Heart right ventricle (tissue), 16 donors: ENCODE measurements around the gene SYTL1. TPM values are rescaled to one million over a fixed set of nuclear protein-coding genes. Genes with fewer than 3 reads are reported as not detected.

ENCODE experiments used
- ATAC-seq, 8 donors: fragments of 200-7000 bp; cut with Tn5 transposase; one replicate each; pipeline ENCODE4 v1.9.1; 2020; ENCODE audit warnings: mild to moderate bottlenecking in 8 of 8, moderate library complexity in 8 of 8, moderate number of reproducible peaks in 1 of 8
- DNase-seq, 2 donors: peaks; one replicate each; pipeline ENCODE4 v3.0.0-alpha.2; 2020
- H3K27ac ChIP-seq, 10 donors: fragments of 200-600 bp; sonication (generic) in 2 of 10; one replicate each; pipeline versions ENCODE4 v1.5.0 to v1.8.0; 2020 to 2022; ENCODE audit warnings: mild to moderate bottlenecking in 3 of 10
- H3K27me3 ChIP-seq, 7 donors: fragments of 200-600 bp; one replicate each; pipeline ENCODE4 v1.8.0; 2021 to 2022; ENCODE audit warnings: mild to moderate bottlenecking in 2 of 7
- H3K36me3 ChIP-seq, 9 donors: fragments of 200-600 bp; sonication (generic) in 1 of 9; one replicate each; pipeline versions ENCODE4 v1.5.0 to v1.8.0; 2020 to 2022; ENCODE audit warnings: mild to moderate bottlenecking in 2 of 9
- H3K4me1 ChIP-seq, 9 donors: fragments of 200-600 bp; sonication (generic) in 1 of 9; one replicate each; pipeline versions ENCODE4 v1.5.0 to v1.8.0; 2020 to 2022; ENCODE audit warnings: mild to moderate bottlenecking in 4 of 9
- H3K4me3 ChIP-seq, 10 donors: fragments of 200-600 bp; sonication (generic) in 2 of 10; one replicate each; pipeline versions ENCODE4 v1.5.0 to v1.8.0; 2020 to 2022; ENCODE audit warnings: mild to moderate bottlenecking in 7 of 10, moderate library complexity in 2 of 10
- H3K9me3 ChIP-seq, 11 donors: fragments of 200-600 bp in 10 of 11; sonication (generic) in 2 of 11; one replicate each; pipeline versions ENCODE4 v1.5.0 to v1.8.0; 2013 to 2022; ENCODE audit warnings: mild to moderate bottlenecking in 2 of 11, control low read depth in 1 of 11, moderate library complexity in 1 of 11
- CTCF ChIP-seq, 9 donors: fragments of 200-600 bp; sonication (generic) in 2 of 9; IDR thresholded peaks; one replicate each; pipeline versions ENCODE4 v1.5.0 to v1.8.0; 2021 to 2022; ENCODE audit warnings: antibody characterized with exemption in 9 of 9, mild to moderate bottlenecking in 5 of 9, moderate library complexity in 1 of 9
- WGBS, 2 donors: extraction: QIAGEN DNeasy Blood & Tissue Kit; methylation state at CpG; one replicate each; pipeline ENCODE4 v1.1.7; 2013; ENCODE audit warnings: inconsistent platforms in 1 of 2; 5-methylcytosine and 5-hydroxymethylcytosine counted together
- intact Hi-C, 10 donors: fragments of 100-400 bp; cut with DNase I; formaldehyde crosslinking; loops; one replicate each; pipeline versions ENCODE4 v1.11.1 to v1.14.2; 2022
- polyA plus RNA-seq, 2 donors: library from polyadenylated mRNA; stranded (reverse); fragments of 200-250 nt; gene quantifications; one replicate each; pipeline ENCODE4 v1.2.3, GENCODE V29; 2013
- total RNA-seq, 10 donors: library from RNA; stranded (reverse); fragmentation: NEBNext Ultra II Directional in 3 of 10; extraction: Animal tissue kit (Norgen Biotek cat#: 25700) in 3 of 10; gene quantifications; one replicate each; pipeline versions ENCODE4 v1.2.1 to v1.2.4, GENCODE V29; 2021 to 2023
- donor health status: Arrhythmogenic right ventricular cardiomyopathy.
- donor health status: ischemic (EF 13 %, LVEDD 7.1; RV severe dilation, severe dysfunction).
- donor health status: healthy with polysubstance abuse.
- donor health status: DM: no; HTN: yes; CAD: no.
- donor health status: DM: no; HTN: no; CAD: no.
- donor health status: ischemic (EF 25% LVEDD 6.9; RV normal size, moderate dysfunction).
- donor health status: ischemic (EF 25% LVEDD 5.7; RV mildly dilated, moderate dysfunction).
- donor health status: healthy.
- donor health status: DM: yes; HTN: yes; CAD: no.
- donor health status: Ischemic cardiomyopathy.
- donor health status: ischemic (EF 35%, LVEDD 5.7; RV mildly dilated, moderate dysfunction).
- donor health status: nonischemic (EF 11% LVEDD 7.7; RV severe dilation, severe dysfunction).
- donor health status: DM: yes; HTN: yes; CAD: no.
- donor health status: PGD.
- donor health status: ischemic (EF 29% LVEDD 5.4; RV normal size, mild dysfunction).
- donor health status: nonischemic (EF 23%, LVEDD 6.1; RV moderate dilation, normal function).

The SYTL1 gene
- total and polyA plus RNA-seq, 12 donors, result 0.30 to 4.3 (median 0.68) TPM

DNA sequence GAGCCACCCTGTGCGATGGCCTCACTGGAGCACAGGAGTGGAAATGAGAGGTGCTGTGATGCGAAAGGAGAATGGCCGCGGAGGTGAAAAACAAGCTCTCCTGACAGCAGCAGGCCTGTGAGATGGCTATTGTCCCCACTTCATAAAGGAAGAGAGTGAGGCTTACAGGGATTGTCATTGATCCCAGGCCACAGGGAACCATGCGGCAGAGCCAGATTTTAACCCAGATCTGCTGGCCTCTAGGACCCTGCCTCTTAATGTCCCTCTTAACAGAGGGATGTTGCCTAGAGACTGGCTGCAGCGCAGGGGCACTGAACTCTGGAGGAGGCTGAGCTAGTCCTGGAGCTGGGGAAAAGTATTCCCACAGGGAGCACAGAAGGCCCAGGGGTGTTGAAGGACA, 3.1 kb upstream of the SYTL1 start:
- no peaks in the 10 kb centered on the region for H3K9me3 ChIP-seq
- no peaks in the 10 kb centered on the region for H3K27me3 ChIP-seq
- H3K36me3 ChIP-seq, result peaks cover 0 to 50% (median 30%) of the 10 kb centered on the region in 9 donors
- 91 to 95% methylated on average over 6 of the region's 6 CpGs for WGBS, 2 donors
- H3K4me1 ChIP-seq, result peaks cover 0 to 30% (median 0%) of the 10 kb centered on the region in 9 donors
- intact Hi-C loops, result no loop called here
- ATAC-seq (no peak), DNase-seq (no peak)
- no peak overlapping the region for H3K4me3 ChIP-seq
- TF ChIP-seq CTCF (IDR thresholded peaks at IDR 0.05), result no peak
- no peak overlapping the region for H3K27ac ChIP-seq

DNA sequence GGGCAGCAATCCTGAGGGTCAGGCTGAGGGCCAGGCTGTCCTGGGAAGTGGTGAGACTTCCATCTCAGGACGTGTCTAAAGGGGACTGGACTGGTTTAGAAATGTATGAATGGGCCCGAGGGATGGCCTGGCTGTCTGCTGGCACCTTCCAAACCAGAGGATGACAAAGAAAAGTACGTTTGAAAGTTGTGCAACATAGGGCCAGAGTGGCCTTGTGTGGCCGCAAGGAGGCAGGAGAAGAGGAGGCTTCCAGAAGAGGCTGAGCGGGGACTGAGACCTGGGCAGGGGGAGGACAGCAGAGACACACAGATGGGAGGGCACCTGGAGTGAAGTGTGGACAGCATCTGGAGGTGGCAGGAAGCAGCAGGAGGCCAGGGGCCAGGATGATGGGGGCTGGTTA, 2.6 kb upstream of the SYTL1 start:
- WGBS, 2 donors, result 64 to 65% methylated on average over 5 of the region's 5 CpGs
- Histone ChIP-seq H3K27ac (no peak overlapping the region), H3K27me3 (no peaks in the 10 kb centered on the region), H3K36me3 (peaks cover 0 to 45% (median 25%) of the 10 kb centered on the region in 9 donors), H3K4me1 (peaks cover 0 to 34% (median 0%) of the 10 kb centered on the region in 9 donors), H3K4me3 (no peak overlapping the region), H3K9me3 (no peaks in the 10 kb centered on the region)
- DNase-seq, result no peak
- ATAC-seq, result no peak
- intact Hi-C loops, result no loop called here
- no peak for TF ChIP-seq CTCF (IDR thresholded peaks at IDR 0.05)

DNA sequence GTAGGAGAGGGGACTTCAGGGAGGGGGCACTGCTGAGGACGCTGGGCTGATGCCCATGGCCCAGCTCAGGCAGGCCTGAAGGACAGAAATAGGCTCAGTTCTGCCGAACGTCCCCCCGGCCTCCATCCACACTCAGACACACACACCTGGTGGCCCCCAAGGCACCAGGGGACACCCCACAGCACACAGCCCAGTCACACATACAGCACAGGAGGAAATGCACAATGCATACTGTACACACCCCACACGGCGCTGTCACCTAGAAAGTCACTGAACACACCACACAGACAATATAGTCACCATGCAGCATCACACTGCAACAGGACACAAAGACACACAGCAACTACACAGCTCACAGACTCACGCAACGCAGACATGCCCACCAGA, 562 bp downstream of the SYTL1 start:
- intact Hi-C loops, result no loop called here
- Histone ChIP-seq H3K27me3 (no peaks in the 10 kb centered on the region), H3K4me3 (peak overlapping the region in 3 of 10 donors; percentile 3 to 60 (median 22)), H3K36me3 (peaks cover 0 to 14% (median 0%) of the 10 kb centered on the region in 9 donors), H3K27ac (peak overlapping the region in 2 of 10 donors; percentile 67 to 92), H3K4me1 (peaks cover 0 to 34% (median 0%) of the 10 kb centered on the region in 9 donors), H3K9me3 (no peaks in the 10 kb centered on the region)
- DNase-seq (no peak), ATAC-seq (peak in 5 of 8 donors; percentile 2 to 17 (median 7))
- 84 to 91% methylated on average over 8 of the region's 8 CpGs for WGBS, 2 donors
- TF ChIP-seq CTCF (IDR thresholded peaks at IDR 0.05), result no peak

DNA sequence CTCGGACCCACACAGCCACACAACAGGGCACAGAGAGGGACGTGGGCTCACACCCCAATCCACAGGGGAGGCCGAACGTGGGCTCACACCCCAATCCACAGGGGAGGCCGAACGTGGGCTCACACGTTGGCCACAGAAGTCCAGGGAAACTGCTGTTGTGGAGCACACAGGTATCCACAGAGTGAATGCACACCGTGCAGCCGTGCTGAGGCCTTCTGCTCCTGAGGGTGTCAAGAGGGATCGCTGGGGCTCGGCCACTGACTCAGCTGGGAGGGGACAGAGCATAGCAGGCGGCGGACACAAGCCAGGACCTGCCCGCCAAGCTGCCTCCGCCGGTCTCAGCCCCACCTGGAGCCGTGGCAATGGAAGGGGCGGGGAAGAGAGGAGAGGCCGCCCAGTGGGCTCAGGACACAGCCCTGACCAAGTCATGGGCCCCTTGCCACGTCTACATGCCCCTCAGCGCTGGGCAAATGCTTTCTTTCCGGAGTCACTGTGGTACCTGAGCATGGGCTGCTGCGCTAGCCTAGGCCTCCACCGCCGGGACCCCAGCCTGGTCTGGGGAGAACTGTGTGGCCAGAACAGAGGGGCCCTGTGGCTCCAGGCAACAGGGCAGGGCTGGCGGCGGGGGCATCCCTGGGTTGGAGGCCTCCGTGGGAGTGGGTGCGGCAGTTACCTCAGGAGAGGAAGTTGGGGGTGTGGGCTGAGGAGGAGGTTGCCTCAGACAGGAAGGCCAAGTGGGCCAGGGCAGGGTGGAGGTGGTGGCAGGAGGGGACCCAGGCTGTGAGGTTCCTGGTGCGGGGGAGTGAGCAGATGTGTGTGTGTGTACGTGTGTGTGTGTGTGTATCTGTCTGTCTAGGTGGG, 1.2 kb downstream of the SYTL1 start:
- 61% methylated on average over 31 of the region's 31 CpGs for WGBS, 2 donors
- Histone ChIP-seq H3K36me3 (peaks cover 0 to 8% (median 0%) of the 10 kb centered on the region in 9 donors), H3K9me3 (no peaks in the 10 kb centered on the region), H3K27ac (peak overlapping the region in 4 of 10 donors; percentile 19 to 92 (median 63)), H3K4me1 (peaks cover 0 to 34% (median 0%) of the 10 kb centered on the region in 9 donors), H3K4me3 (peak overlapping the region in 5 of 10 donors; percentile 3 to 60 (median 9)), H3K27me3 (no peaks in the 10 kb centered on the region)
- intact Hi-C loops, result no loop called here
- ATAC-seq (peak; percentile 30 to 79 (median 50)), DNase-seq (no peak)
- TF ChIP-seq CTCF (IDR thresholded peaks at IDR 0.05), result no peak
